ENCODE measurements around the gene NR1I2.
A peak's percentile ranks its signal among the peaks of the same experiment; 100 is the strongest.

NR1I2 gene

DNA sequence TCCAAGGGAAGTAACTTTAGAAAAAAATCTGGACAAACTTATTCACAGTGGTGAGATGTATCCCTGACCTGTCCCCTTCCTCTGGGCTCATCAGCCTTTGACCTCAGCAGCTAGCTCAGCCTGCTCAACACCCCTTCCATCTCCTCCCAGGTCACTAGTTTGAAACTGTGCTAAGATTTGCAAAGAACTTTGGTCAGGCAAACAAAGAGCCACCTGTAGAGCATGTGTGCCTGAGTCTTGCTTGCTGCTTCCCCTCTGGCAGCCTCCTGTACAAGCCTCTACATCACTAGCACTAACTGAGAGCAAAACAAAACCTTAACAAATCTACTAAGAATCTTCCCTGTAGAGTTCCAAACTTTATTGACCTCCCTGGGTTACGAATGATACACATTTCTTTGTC is 43.9 kb downstream of the NR1I2 start:
- DNase-seq = no peak

GRCh38 chr3:119826711-119827608 is 45.1 kb downstream of the NR1I2 start:
- DNase-seq = no peak

- DNase-seq = no peak
Measured at GRCh38 chr3:119829420-119829819, 47.5 kb downstream of the NR1I2 start.

GRCh38 chr3:119831022-119831421 is 49.1 kb downstream of the NR1I2 start:
- DNase-seq = no peak

GRCh38 chr3:119831941-119832371 is 50.1 kb downstream of the NR1I2 start:
- DNase-seq = no peak

GRCh38 chr3:119834754-119835370 is 53.0 kb downstream of the NR1I2 start:
- DNase-seq = peak; percentile 63 to 68

- peak; percentile 2 to 25 for DNase-seq
Measured at GRCh38 chr3:119835556-119835955, 53.7 kb downstream of the NR1I2 start.

DNA sequence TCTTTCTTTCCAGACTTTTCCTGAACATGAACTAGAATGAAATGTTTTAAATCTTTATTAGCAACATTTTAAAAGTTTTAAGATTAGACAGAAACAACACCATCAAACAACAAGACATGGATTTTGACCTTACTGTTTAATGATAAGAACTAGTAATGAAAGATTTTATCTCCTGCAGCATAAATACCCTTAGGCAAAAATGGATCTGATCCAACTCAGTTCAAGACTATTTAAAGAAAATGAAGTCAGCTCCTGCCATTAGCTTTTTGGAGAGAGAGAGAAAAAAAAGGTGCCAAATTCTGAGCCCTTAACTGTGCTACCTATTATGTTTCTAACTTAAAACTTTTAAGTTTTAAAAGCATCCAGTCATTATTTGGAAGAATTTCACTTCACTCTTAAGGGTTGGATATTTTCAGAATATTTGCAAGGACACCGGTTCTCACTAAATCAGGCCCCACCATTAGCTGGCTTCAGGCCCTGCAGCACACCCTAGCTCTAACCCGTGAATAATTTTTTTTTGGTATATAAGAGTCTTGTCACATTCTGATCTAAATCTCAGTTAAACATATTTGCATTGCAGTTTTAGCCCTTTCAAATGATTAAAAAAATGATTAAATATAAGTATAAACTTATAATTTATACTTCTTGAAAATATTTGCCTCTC is 60.0 kb downstream of the NR1I2 start:
- no peak for DNase-seq

DNA sequence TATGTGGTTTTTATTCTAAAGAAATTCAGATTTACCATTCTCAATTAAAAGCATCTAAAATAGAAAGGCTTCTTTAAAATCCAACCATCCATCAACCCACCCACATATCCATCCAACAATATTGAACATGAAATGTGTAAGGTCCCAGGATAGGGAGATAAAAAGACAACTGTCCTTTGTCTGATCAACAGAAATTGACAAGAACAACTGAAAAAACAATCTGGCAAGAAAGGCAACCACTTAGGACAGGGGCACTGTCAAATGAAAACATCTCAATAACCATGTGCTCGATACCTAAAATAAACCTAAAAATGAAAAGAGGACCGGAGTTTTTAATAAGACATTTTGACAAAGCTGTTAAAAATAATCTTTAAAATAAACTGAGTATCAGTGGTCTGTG is 67.2 kb downstream of the NR1I2 start:
- DNase-seq = no peak

DNA sequence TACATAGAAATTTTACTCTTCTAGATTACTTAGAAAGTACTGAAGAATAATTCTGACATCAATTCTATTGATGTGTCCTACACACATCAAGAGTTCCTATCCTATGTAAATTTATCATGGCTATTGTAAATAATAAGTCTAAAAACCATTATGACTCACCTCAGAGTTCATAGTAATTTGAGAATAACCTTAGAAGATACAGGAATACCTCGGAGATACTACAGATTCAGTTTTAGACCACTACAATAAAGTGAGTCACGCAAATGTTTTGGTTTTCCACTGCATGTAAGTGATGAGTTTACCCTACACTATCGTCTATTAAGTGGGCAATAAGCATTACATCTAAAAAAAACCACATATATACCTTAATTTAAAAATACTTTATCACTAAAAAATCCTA is 74.8 kb downstream of the NR1I2 start:
- no peak for DNase-seq

- no peak for DNase-seq
Measured at GRCh38 chr3:119858957-119859356, 77.1 kb downstream of the NR1I2 start.

- DNase-seq = no peak
Measured at GRCh38 chr3:119859728-119860127, 77.8 kb downstream of the NR1I2 start.

DNA sequence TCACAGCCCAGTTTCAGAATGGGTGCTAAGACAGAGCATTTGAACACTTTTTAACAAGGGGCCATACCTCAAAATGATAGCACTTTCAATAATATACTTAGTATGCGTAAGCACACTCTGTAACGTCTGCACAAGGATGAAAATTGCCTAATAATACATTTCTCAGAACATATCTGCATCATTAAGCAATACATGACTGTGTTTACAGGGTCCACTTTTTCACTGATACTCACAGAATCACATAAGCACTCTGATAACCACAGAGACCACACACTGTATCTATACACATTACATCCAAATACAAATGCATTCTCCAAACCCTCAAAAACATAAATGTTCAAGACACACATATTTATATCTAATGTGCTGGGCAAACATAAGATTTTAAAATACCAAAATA is 79.8 kb downstream of the NR1I2 start:
- no peak for DNase-seq

DNA sequence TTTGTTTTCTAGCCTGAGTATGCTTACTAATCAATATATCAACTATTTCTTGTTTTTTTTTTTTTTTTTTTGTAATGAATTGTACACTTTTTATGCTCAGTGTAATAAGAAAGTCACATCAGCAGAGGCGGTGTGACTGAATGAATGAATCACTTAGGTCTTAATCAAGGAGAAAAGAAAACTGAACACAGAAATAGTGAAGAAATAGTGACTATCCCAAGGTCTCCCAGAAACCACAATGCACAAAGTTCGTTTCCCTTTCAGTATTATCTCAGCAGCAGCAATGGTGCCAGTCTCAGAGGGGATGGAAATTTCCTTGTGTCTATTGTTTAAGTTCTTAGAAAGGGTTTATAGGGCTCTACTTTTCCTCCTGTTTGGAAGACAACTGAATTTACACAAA is 80.7 kb downstream of the NR1I2 start:
- DNase-seq = peak; percentile 19 to 21

GRCh38 chr3:119864476-119864875 is 82.6 kb downstream of the NR1I2 start:
- DNase-seq = no peak
